ENCODE results near the gene AFF3. TPM values are rescaled to one million over a fixed set of nuclear protein-coding genes. Genes with fewer than 3 reads are reported as not detected.

The AFF3 gene
- total and polyA plus RNA-seq, 2 donors (not counting 3 experiments of a cell fraction or from before 2014, with no cell fraction given) = 0.06 to 0.07 TPM

DNA sequence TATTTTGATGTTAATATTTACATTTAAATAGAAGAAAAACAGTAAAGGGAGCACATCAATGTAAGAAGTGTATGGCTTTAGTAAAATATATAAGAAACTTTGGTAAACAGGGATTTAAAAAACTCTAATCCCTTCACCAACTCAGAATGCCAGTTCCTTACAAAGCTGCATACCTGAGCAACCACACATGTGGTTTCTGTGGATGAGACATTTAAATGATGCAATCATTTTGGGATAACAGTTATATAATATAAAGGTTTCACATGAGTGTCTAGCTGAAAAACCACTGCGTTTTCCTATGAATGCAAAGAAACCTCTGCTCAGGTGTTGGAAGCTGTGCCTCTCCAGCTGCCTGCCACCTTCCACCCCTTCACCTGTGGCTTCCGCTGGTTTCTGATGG lies 443.5 kb downstream of the AFF3 start:
- no TSS peak for BruUV-seq (replicated peaks)
- Histone ChIP-seq H3K9ac (replicated peaks; ENCODE audit: extremely low read depth, insufficient read depth, low read length) (no peak overlapping the region), H4K20me1 (replicated peaks; ENCODE audit: control insufficient read depth, extremely low read depth, insufficient read depth, low read length) (no peaks in the 10 kb centered on the region), H3K9me1 (replicated peaks; ENCODE audit: control insufficient read depth, extremely low read depth, insufficient read depth, low read length) (no peaks in the 10 kb centered on the region), H3K27ac (ENCODE audit: insufficient read depth, low read depth, low read length) (no peak overlapping the region), H3K4me2 (ENCODE audit: insufficient read depth, low read length) (no peak overlapping the region), H3K4me1 (ENCODE audit: control insufficient read depth, extremely low read depth, insufficient read depth, low read length) (no peaks in the 10 kb centered on the region), H3K79me2 (ENCODE audit: control insufficient read depth, insufficient read depth, low read length) (no peaks in the 10 kb centered on the region), H3K4me3 (replicated peaks in 1 of 3; ENCODE audit: insufficient read depth in 1 of 3, low read depth in 1 of 3, low read length in 3 of 3) (no peak overlapping the region), H3K36me3 (ENCODE audit: control insufficient read depth in 2 of 2, extremely low read depth in 1 of 2, insufficient read depth in 2 of 2, low read length in 2 of 2) (no peaks in the 10 kb centered on the region), H2AFZ (ENCODE audit: low read depth, low read length) (no peak overlapping the region), H3K27me3 (ENCODE audit: control insufficient read depth in 2 of 2, insufficient read depth in 2 of 2, low read length in 2 of 2) (no peaks in the 10 kb centered on the region), H3K9me3 (replicated peaks; ENCODE audit: control insufficient read depth, insufficient read depth, low read length) (no peaks in the 10 kb centered on the region)
- TF ChIP-seq, protein P1, sequence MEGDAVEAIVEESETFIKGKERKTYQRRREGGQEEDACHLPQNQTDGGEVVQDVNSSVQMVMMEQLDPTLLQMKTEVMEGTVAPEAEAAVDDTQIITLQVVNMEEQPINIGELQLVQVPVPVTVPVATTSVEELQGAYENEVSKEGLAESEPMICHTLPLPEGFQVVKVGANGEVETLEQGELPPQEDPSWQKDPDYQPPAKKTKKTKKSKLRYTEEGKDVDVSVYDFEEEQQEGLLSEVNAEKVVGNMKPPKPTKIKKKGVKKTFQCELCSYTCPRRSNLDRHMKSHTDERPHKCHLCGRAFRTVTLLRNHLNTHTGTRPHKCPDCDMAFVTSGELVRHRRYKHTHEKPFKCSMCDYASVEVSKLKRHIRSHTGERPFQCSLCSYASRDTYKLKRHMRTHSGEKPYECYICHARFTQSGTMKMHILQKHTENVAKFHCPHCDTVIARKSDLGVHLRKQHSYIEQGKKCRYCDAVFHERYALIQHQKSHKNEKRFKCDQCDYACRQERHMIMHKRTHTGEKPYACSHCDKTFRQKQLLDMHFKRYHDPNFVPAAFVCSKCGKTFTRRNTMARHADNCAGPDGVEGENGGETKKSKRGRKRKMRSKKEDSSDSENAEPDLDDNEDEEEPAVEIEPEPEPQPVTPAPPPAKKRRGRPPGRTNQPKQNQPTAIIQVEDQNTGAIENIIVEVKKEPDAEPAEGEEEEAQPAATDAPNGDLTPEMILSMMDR (IDR thresholded peaks at IDR 0.05; ENCODE audit: extremely low read depth in 1 of 2, insufficient read depth in 1 of 2, low read depth in 1 of 2, low read length in 2 of 2) = no peak
- TF ChIP-seq POLR2AphosphoS5 (IDR thresholded peaks at IDR 0.05; ENCODE audit: insufficient read depth, low read depth, low read length) (no peak), JUN (IDR thresholded peaks at IDR 0.05; ENCODE audit: borderline replicate concordance, insufficient read depth, insufficient read length, low read depth) (no peak), EZH2 (IDR thresholded peaks at IDR 0.05; ENCODE audit: borderline replicate concordance, low read depth, low read length, severe bottlenecking) (no peak), FOS (IDR thresholded peaks at IDR 0.05; ENCODE audit: borderline replicate concordance, insufficient read depth, low read length) (no peak)
- POLR2A ChIA-PET = no interaction called here
- FAIRE-seq = no peak
- no peak for DNase-seq (ENCODE audit: low read depth, low spot score)
- CTCF ChIA-PET = interaction anchor here (1.0 to 1.3 kb wide), 3 partner anchors 10 to 1328 kb away, joined by 3 to 4 read pairs (median 4); no protein-coding TSS in a partner anchor
- intact Hi-C loops (cut with micrococcal nuclease) = no loop called here
- dilution Hi-C loops (cut with MboI; ENCODE audit: extremely low pct_ligation_motif_present, low sequenced_read_pairs) = no loop called here
